Activated CD4-positive, alpha-beta T cell treated with anti-CD3 and anti-CD28 coated beads for 36 hours (primary cell): ENCODE results near the gene GHRH. TPM values are rescaled to one million over a fixed set of nuclear protein-coding genes. Genes with fewer than 3 reads are reported as not detected.

Source experiments
- ATAC-seq: fragments of 200-7000 bp; cut with Tn5 transposase; one replicate; pipeline ENCODE4 v1.10.0; 2021; ENCODE audit warnings: mild to moderate bottlenecking, moderate library complexity
- CTCF ChIA-PET: fragments of 350-600 bp; sonication (Branson Sonifier 250); formaldehyde crosslinking; loops from one replicate; lab custom pipeline; 2021; ENCODE audit warnings: antibody characterized with exemption; lab: Charles Lee
- POLR2A ChIA-PET: fragments of 350-600 bp; sonication (Branson Sonifier 250); formaldehyde crosslinking; loops from one replicate; lab custom pipeline; 2021; ENCODE audit warnings: antibody characterized with exemption, inconsistent platforms; lab: Charles Lee
- DNase-seq: peaks from one replicate; pipeline ENCODE4 v3.0.0-alpha.2; 2020
- H3K27ac Mint-ChIP-seq: one replicate; pipeline ENCODE4 v1.8.0; 2021; ENCODE audit warnings: mixed read lengths
- H3K27me3 Mint-ChIP-seq: one replicate; pipeline ENCODE4 v1.8.0; 2021; ENCODE audit warnings: mixed read lengths
- H3K36me3 Mint-ChIP-seq: one replicate; pipeline ENCODE4 v1.8.0; 2021; ENCODE audit warnings: low read depth, mixed read lengths
- H3K4me1 Mint-ChIP-seq: one replicate; pipeline ENCODE4 v1.8.0; 2021; ENCODE audit warnings: mixed read lengths
- H3K4me3 Mint-ChIP-seq: one replicate; pipeline ENCODE4 v1.8.0; 2021; ENCODE audit warnings: mild to moderate bottlenecking, moderate library complexity, mixed read lengths
- H3K9me3 Mint-ChIP-seq: one replicate; pipeline ENCODE4 v1.8.0; 2021; ENCODE audit warnings: low read depth, mixed read lengths
- intact Hi-C, 2 experiments: fragments of 100-400 bp; cut with DNase I in 1 of 2; cut with micrococcal nuclease in 1 of 2; formaldehyde crosslinking; loops; one replicate each; pipeline versions ENCODE4 v1.14.2 to v1.15.1; 2022 to 2024; cut with DNase I, micrococcal nuclease
- total RNA-seq, 2 experiments: library from RNA; stranded (reverse); gene quantifications; one replicate each; pipeline ENCODE4 v1.2.3, GENCODE V29; 2021

Gene GHRH
- total RNA-seq, 2 experiments from 2014 or later: not detected

GRCh38 chr20:37259865-37260264 lies 1.7 kb downstream of the GHRH start:
- no peak overlapping the region for H3K27ac Mint-ChIP-seq
- no peak for ATAC-seq
- CTCF ChIA-PET: interaction anchor here (1.4 to 2.8 kb wide), 2 partner anchors 11 to 125 kb away, joined by 3 to 8 read pairs; no protein-coding TSS in a partner anchor
- POLR2A ChIA-PET: no interaction called here
- H3K36me3 Mint-ChIP-seq: no peaks in the 10 kb centered on the region
- no peaks in the 10 kb centered on the region for H3K4me1 Mint-ChIP-seq
- H3K27me3 Mint-ChIP-seq: peaks cover 8% of the 10 kb centered on the region
- intact Hi-C loops: no loop called here
- no peak overlapping the region for H3K4me3 Mint-ChIP-seq
- no peak for DNase-seq
- H3K9me3 Mint-ChIP-seq: no peaks in the 10 kb centered on the region

GRCh38 chr20:37259031-37259430 lies 2.6 kb downstream of the GHRH start:
- Mint-ChIP-seq H3K4me1 (no peaks in the 10 kb centered on the region), H3K36me3 (no peaks in the 10 kb centered on the region), H3K27ac (no peak overlapping the region), H3K9me3 (no peaks in the 10 kb centered on the region), H3K27me3 (peaks cover 8% of the 10 kb centered on the region), H3K4me3 (no peak overlapping the region)
- ChIA-PET POLR2A (no interaction called here), CTCF (interaction anchor here (0.6 to 2.8 kb wide), 3 partner anchors 9 to 485 kb away, joined by 3 to 8 read pairs (median 3); partner anchors contain the start of gene DSN1)
- DNase-seq (no peak), ATAC-seq (no peak)
- intact Hi-C loops: no loop called here

DNA sequence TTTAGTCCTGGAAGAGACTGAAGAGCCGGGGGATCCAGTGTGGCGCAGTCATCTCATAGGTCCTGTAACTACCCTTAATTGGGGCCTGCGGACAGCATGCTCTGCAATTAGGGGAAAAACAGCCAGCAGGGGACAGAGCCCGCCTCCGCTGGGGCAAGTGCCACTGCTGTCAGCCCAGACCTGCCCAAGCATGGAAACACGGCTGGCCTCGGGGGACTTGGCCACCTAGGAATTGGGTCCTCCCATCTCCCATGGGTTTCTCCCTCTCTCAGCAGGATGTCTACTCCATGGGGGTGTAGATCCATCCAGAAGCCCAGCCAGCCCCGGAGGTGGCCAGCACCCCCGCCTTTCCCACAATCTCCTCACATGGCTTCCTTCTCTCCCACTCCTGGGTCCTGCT lies 3.6 kb downstream of the GHRH start:
- Mint-ChIP-seq H3K27ac (no peak overlapping the region), H3K9me3 (no peaks in the 10 kb centered on the region), H3K4me3 (no peak overlapping the region), H3K27me3 (peaks cover 8% of the 10 kb centered on the region), H3K4me1 (no peaks in the 10 kb centered on the region), H3K36me3 (no peaks in the 10 kb centered on the region)
- ChIA-PET CTCF (no interaction called here), POLR2A (no interaction called here)
- intact Hi-C loops: no loop called here
- DNase-seq: no peak
- no peak for ATAC-seq

- H3K4me1 Mint-ChIP-seq: no peaks in the 10 kb centered on the region
- CTCF ChIA-PET: no interaction called here
- no peak overlapping the region for H3K4me3 Mint-ChIP-seq
- no peaks in the 10 kb centered on the region for H3K36me3 Mint-ChIP-seq
- POLR2A ChIA-PET: no interaction called here
- ATAC-seq (no peak), DNase-seq (no peak)
- H3K9me3 Mint-ChIP-seq: no peaks in the 10 kb centered on the region
- no peak overlapping the region for H3K27ac Mint-ChIP-seq
- intact Hi-C loops: no loop called here
- H3K27me3 Mint-ChIP-seq: peaks cover 8% of the 10 kb centered on the region
These were observed 4.1 kb downstream of the GHRH start for GRCh38 chr20:37257530-37257929.

DNA sequence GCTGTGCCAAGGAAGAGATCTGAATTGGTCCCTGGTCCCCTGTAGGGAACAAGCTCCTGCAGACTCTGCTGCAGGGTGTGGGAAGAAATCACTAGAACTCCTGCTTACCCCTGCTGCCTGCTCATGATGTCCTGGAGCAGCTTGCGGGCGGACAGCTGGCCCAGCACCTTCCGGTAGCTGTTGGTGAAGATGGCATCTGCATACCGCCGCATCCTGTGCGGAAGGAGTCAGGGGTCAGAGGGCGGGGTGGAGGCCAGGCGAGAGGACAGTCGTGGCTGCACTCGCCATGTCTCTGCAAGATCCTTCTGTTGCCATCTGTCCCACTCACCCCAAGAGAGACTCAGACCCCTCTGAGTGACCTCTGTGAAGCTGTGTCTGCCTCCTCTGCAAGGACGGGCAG lies 5.3 kb downstream of the GHRH start:
- POLR2A ChIA-PET: no interaction called here
- Mint-ChIP-seq H3K9me3 (no peaks in the 10 kb centered on the region), H3K27ac (no peak overlapping the region), H3K4me1 (no peaks in the 10 kb centered on the region), H3K36me3 (no peaks in the 10 kb centered on the region), H3K27me3 (peaks cover 4% of the 10 kb centered on the region), H3K4me3 (no peak overlapping the region)
- ATAC-seq (no peak), DNase-seq (no peak)
- CTCF ChIA-PET: interaction anchor here (0.7 to 0.9 kb wide), 2 partner anchors 23 to 277 kb away, joined by 3 read pairs; no protein-coding TSS in a partner anchor
- intact Hi-C loops: no loop called here

DNA sequence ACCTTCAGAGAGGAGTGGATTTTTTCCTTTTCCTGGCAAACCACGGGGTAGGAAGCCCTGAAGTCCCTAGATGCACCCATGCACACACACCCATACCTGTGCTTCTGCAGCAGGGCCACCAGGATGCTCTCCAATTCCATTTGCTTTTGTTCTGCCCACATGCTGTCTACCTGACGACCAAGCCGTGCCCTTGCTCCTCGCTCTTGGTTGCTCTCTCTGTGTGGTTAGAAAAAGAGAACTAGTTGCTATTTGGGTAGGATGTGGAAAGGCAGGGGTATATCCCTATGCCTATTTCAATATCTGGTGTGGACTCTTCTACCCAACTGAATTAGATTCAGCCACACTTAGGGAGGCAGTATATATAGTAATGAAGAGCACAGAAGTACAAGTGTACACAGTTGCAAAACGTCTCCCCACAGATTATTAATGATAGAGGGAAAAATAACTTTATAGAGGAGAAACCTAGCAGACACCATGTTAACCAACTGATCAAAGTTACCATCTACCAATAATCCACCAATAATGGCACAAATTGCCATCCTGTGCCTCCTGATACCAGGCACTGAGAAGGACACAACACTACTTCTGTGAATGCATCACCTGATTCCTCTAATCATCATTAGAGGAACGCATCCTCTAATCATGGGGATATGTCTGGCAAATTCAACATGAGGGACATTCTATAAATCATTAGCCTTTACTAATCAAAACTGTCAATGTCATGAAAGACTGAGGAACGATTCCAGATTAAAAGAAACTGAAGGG lies 7.3 kb downstream of the GHRH start:
- ATAC-seq (no peak), DNase-seq (no peak)
- H3K27me3 Mint-ChIP-seq: peaks cover 2% of the 10 kb centered on the region
- intact Hi-C loops: no loop called here
- no peaks in the 10 kb centered on the region for H3K36me3 Mint-ChIP-seq
- no peaks in the 10 kb centered on the region for H3K4me1 Mint-ChIP-seq
- no peak overlapping the region for H3K27ac Mint-ChIP-seq
- no peaks in the 10 kb centered on the region for H3K9me3 Mint-ChIP-seq
- POLR2A ChIA-PET: no interaction called here
- no peak overlapping the region for H3K4me3 Mint-ChIP-seq
- CTCF ChIA-PET: no interaction called here

DNA sequence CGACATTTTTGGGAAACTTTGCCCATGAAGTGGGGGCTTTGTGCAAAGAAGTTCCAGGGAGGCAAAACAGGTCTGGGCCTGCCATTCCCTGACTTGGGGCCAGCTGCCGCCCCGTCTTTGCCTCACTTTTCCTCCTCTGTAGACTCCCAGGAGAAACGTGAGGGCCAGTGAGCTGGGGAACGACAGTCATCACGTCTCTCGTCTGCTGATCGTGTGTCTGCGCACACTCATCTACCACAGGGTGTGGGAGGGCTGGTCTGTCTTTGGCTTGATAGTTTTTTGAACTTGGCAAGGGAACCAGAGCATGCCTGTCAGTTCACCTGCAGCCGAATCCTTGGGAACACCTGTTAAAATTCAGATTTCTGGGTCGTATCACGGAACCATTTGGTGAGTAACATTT lies 8.5 kb downstream of the GHRH start:
- POLR2A ChIA-PET: no interaction called here
- DNase-seq (no peak), ATAC-seq (no peak)
- H3K9me3 Mint-ChIP-seq: no peaks in the 10 kb centered on the region
- CTCF ChIA-PET: no interaction called here
- H3K4me3 Mint-ChIP-seq: no peak overlapping the region
- peaks cover 2% of the 10 kb centered on the region for H3K27me3 Mint-ChIP-seq
- H3K4me1 Mint-ChIP-seq: no peaks in the 10 kb centered on the region
- peaks cover 2% of the 10 kb centered on the region for H3K36me3 Mint-ChIP-seq
- intact Hi-C loops: no loop called here
- H3K27ac Mint-ChIP-seq: no peak overlapping the region

GRCh38 chr20:37251825-37252477 lies 9.7 kb downstream of the GHRH start:
- DNase-seq: no peak
- H3K36me3 Mint-ChIP-seq: peaks cover 2% of the 10 kb centered on the region
- ChIA-PET CTCF (interaction anchor here (1.1 kb wide), 1 partner anchor 15 kb away, joined by 3 read pairs; no protein-coding TSS in a partner anchor), POLR2A (interaction anchor here (0.6 kb wide), 1 partner anchor 17 kb away, joined by 7 read pairs; no protein-coding TSS in a partner anchor)
- no peak for ATAC-seq
- H3K4me3 Mint-ChIP-seq: no peak overlapping the region
- H3K9me3 Mint-ChIP-seq: no peaks in the 10 kb centered on the region
- H3K4me1 Mint-ChIP-seq: no peaks in the 10 kb centered on the region
- no peak overlapping the region for H3K27ac Mint-ChIP-seq
- peaks cover 2% of the 10 kb centered on the region for H3K27me3 Mint-ChIP-seq
- intact Hi-C loops: no loop called here

DNA sequence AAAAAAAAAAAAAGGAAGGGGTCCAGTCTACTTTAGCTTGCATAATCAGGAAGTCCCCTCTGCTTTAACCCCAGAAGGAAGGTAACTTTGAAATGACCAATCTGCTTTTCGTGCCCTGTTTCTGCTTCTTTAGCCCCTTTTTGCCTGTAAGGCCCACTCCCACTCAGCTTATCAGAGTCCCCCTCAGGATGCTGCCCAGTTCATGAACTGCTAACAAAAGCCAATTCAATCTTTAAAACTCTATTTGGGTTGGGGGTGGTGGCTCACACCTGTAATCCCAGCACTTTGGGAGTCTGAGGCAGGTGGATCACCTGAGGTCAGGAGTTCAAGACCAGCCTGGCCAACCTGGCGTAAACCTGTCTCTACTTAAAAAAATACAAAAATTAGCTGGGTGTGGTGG lies 12.3 kb downstream of the GHRH start:
- intact Hi-C loops: no loop called here
- POLR2A ChIA-PET: no interaction called here
- no peak overlapping the region for H3K4me3 Mint-ChIP-seq
- no peak for ATAC-seq
- peaks cover 2% of the 10 kb centered on the region for H3K36me3 Mint-ChIP-seq
- H3K9me3 Mint-ChIP-seq: no peaks in the 10 kb centered on the region
- H3K27ac Mint-ChIP-seq: no peak overlapping the region
- DNase-seq: no peak
- no peaks in the 10 kb centered on the region for H3K4me1 Mint-ChIP-seq
- no peaks in the 10 kb centered on the region for H3K27me3 Mint-ChIP-seq
- CTCF ChIA-PET: interaction anchor here (0.5 kb wide), 1 partner anchor 266 kb away, joined by 3 read pairs; no protein-coding TSS in a partner anchor

DNA sequence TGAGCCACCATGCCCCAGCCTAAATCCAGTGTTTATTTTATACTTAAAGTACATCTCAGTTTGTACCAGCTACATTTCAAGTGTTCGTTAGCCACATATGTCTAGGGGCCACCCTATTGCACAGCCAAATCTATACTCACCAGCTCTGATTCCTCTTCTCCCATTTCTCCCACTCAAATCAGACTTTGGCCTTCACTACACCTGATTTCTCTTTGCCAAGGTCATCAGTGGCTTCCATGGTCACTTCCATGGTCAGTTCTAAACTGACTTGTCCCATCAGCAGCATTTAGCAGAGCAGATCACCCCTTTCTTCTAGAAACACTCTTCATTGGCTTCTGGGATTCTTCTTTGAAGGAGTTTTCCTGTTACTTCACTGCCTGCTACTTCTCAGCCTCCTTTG lies 14.1 kb downstream of the GHRH start:
- H3K4me3 Mint-ChIP-seq: no peak overlapping the region
- H3K4me1 Mint-ChIP-seq: no peaks in the 10 kb centered on the region
- CTCF ChIA-PET: no interaction called here
- no peak overlapping the region for H3K27ac Mint-ChIP-seq
- POLR2A ChIA-PET: no interaction called here
- no peaks in the 10 kb centered on the region for H3K27me3 Mint-ChIP-seq
- DNase-seq: no peak
- H3K36me3 Mint-ChIP-seq: peaks cover 7% of the 10 kb centered on the region
- H3K9me3 Mint-ChIP-seq: no peaks in the 10 kb centered on the region
- ATAC-seq: no peak
- intact Hi-C loops: no loop called here

GRCh38 chr20:37246736-37247135 lies 14.9 kb downstream of the GHRH start:
- intact Hi-C loops: no loop called here
- Mint-ChIP-seq H3K4me3 (no peak overlapping the region), H3K27me3 (no peaks in the 10 kb centered on the region), H3K9me3 (no peaks in the 10 kb centered on the region), H3K36me3 (peaks cover 10% of the 10 kb centered on the region), H3K4me1 (no peaks in the 10 kb centered on the region), H3K27ac (no peak overlapping the region)
- ATAC-seq: no peak
- CTCF ChIA-PET: no interaction called here
- DNase-seq: no peak
- POLR2A ChIA-PET: no interaction called here
